Right atrium auricular region (tissue), 2 donors: Measurements from ENCODE around the gene TNPO1. TPM values are rescaled to one million over a fixed set of nuclear protein-coding genes. Genes with fewer than 3 reads are reported as not detected.
A peak's percentile ranks its signal among the peaks of the same experiment; 100 is the strongest.

Source experiments
- DNase-seq: peaks from one replicate; pipeline ENCODE4 v3.0.0-alpha.2; 2019; ENCODE audit warnings: low spot score
- H3K27ac ChIP-seq, 2 donors: fragments of 200-600 bp; sonication (generic); 1 replicate in 1 of 2; 2 replicates in 1 of 2; pipeline ENCODE4 v1.5.1; 2016 to 2019
- H3K27me3 ChIP-seq, 2 donors: fragments of 200-600 bp; sonication (generic); one replicate each; pipeline versions ENCODE4 v1.5.1 to v1.6.0; 2017 to 2019
- H3K36me3 ChIP-seq: fragments of 200-600 bp; sonication (generic); one replicate; pipeline ENCODE4 v1.5.1; 2016
- H3K4me1 ChIP-seq, 2 donors: fragments of 200-600 bp; sonication (generic); one replicate each; pipeline versions ENCODE4 v1.5.1 to v1.6.0; 2017 to 2019
- H3K4me3 ChIP-seq, 2 donors: fragments of 200-600 bp; sonication (generic); 1 replicate in 1 of 2; 2 replicates in 1 of 2; pipeline ENCODE4 v1.5.1; 2017 to 2019; ENCODE audit warnings: mild to moderate bottlenecking in 1 of 2, moderate library complexity in 1 of 2
- H3K9me3 ChIP-seq, 2 donors: fragments of 200-600 bp; sonication (generic); one replicate each; pipeline ENCODE4 v1.5.1; 2019
- total RNA-seq, 2 donors: library from RNA; depleted of rRNA; stranded (reverse); fragments of >200 nt; gene quantifications; one replicate each; pipeline ENCODE4 v1.1.0, GENCODE V29; 2016
- TF ChIP-seq, protein P1 (sequence below), 2 donors: fragments of 200-600 bp; sonication (generic); IDR thresholded peaks; one replicate each; pipeline ENCODE4 v1.5.1; 2019; ENCODE audit warnings: antibody characterized with exemption in 2 of 2

Gene TNPO1
- total RNA-seq, 2 donors from 2014 or later, result 62.4 to 82.2 TPM

DNA sequence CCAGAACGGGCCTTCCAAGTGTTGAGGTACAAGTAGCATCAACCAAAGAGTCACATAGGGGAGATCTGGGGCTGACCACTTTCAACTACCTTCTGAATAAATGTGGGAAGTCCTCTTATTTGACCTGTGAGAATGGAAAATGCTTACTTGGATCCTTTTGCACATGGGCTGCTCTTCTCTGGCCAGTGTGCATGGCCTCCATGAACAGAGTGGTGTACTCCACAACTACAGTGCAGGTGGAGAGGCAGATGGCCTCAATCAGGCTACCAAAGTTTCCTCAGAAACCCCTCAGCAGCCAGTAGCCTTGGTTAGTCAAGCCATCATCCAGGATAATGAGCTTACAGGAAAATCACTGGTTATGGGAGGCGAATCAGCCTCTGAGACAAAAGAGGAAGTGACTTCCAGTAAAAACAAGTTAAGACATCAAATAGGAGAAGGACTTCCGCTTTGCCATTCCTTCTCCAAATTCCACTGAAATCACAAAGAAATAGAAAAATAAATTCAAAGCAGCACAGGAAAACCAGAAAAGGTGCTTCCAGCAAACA is 121.1 kb downstream of the TNPO1 start:
- no peaks in the 10 kb centered on the region for H3K9me3 ChIP-seq
- no peak for DNase-seq
- H3K4me3 ChIP-seq, result no peak overlapping the region
- no peaks in the 10 kb centered on the region for H3K27me3 ChIP-seq
- TF ChIP-seq, protein P1, sequence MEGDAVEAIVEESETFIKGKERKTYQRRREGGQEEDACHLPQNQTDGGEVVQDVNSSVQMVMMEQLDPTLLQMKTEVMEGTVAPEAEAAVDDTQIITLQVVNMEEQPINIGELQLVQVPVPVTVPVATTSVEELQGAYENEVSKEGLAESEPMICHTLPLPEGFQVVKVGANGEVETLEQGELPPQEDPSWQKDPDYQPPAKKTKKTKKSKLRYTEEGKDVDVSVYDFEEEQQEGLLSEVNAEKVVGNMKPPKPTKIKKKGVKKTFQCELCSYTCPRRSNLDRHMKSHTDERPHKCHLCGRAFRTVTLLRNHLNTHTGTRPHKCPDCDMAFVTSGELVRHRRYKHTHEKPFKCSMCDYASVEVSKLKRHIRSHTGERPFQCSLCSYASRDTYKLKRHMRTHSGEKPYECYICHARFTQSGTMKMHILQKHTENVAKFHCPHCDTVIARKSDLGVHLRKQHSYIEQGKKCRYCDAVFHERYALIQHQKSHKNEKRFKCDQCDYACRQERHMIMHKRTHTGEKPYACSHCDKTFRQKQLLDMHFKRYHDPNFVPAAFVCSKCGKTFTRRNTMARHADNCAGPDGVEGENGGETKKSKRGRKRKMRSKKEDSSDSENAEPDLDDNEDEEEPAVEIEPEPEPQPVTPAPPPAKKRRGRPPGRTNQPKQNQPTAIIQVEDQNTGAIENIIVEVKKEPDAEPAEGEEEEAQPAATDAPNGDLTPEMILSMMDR (IDR thresholded peaks at IDR 0.05), result no peak
- H3K4me1 ChIP-seq, result peaks cover 0 to 6% of the 10 kb centered on the region in 2 donors
- H3K36me3 ChIP-seq, result no peaks in the 10 kb centered on the region
- H3K27ac ChIP-seq, result peak overlapping the region; percentile 3 to 16

DNA sequence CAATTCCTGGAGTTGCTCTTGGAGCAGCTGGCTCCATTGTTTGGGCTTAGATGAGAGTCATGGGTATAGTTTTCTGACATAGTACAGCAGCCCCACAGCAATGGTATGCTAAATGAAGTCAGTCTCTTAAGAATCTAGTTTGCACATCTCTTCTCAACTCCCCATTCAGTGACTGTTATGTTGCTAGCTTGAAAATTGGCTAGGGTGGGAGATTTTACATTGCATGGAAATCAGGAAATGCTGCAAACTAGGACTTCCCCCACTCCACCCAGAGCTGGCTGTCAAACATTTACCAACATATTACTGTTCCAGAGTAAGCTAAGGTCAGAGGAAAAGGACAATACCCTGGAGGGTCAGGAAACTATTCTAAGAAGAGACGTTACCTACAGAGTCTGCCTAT is 121.7 kb downstream of the TNPO1 start:
- Histone ChIP-seq H3K36me3 (no peaks in the 10 kb centered on the region), H3K27ac (peak overlapping the region; percentile 3 to 16), H3K4me3 (no peak overlapping the region), H3K9me3 (no peaks in the 10 kb centered on the region), H3K27me3 (no peaks in the 10 kb centered on the region), H3K4me1 (peaks cover 0 to 6% of the 10 kb centered on the region in 2 donors)
- TF ChIP-seq, protein P1 (IDR thresholded peaks at IDR 0.05), result no peak
- no peak for DNase-seq

DNA sequence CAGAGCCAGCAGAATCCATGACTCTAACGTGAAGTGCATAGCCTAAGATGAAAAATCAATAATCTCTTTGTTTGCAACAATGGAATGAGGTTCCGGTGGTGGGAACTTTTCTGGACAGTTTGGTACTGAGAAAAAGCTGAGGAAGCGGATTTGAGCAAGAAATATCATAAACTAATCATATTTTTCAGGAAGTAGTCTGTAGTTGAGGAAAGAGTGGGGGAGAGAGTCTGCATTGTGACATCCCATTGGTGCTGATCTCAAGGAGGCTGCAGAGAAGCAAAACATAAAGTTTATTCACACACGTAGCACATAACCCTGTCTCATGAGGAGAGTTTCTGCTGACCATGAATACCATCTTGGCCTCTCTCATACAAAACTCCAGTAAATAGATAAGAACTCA is 123.6 kb downstream of the TNPO1 start:
- no peak for DNase-seq
- no peak overlapping the region for H3K27ac ChIP-seq
- H3K4me3 ChIP-seq, result no peak overlapping the region
- H3K9me3 ChIP-seq, result no peaks in the 10 kb centered on the region
- H3K4me1 ChIP-seq, result peaks cover 0 to 6% of the 10 kb centered on the region in 2 donors
- TF ChIP-seq, protein P1 (IDR thresholded peaks at IDR 0.05), result no peak
- no peaks in the 10 kb centered on the region for H3K36me3 ChIP-seq
- H3K27me3 ChIP-seq, result no peaks in the 10 kb centered on the region

DNA sequence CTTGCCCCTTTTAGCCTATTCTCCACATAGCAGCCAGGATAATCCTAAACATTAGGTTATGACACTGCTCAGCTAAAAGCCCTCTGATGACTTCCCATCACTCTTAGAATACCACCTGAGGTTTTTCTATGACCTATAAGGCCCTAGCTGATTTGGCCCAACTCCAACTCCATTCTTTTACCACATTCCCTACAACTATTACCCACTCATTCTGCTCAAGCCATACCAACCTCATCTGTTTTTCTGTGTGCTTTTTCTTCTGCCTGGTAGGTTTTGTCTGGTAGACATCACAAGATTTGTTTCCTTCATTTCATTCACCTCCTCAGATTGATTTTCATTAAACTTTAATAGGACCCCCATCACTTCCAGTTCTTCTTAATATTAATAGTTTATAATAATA is 126.8 kb downstream of the TNPO1 start:
- H3K9me3 ChIP-seq, result no peaks in the 10 kb centered on the region
- TF ChIP-seq, protein P1 (IDR thresholded peaks at IDR 0.05), result no peak
- H3K4me3 ChIP-seq, result no peak overlapping the region
- no peaks in the 10 kb centered on the region for H3K27me3 ChIP-seq
- no peaks in the 10 kb centered on the region for H3K36me3 ChIP-seq
- no peaks in the 10 kb centered on the region for H3K4me1 ChIP-seq
- no peak for DNase-seq
- H3K27ac ChIP-seq, result no peak overlapping the region

DNA sequence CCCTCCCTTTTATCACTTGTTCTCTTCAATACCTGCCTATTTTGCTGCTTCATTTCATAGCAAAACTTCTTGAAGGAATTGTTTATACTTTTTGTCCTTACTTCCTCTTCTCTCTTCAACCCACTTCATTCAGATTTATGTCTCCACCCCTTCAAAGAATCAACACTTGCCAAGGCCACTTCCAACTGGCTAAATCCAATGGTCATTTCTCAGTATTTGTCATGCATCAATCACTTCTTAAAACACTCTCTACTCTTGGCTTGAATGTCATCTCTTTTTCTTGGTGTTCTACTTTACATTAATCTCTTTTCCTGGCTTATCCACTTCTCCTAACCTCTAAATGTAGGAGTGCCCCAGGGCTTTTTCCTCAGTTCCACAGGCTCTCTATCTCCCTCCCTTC is 131.0 kb downstream of the TNPO1 start:
- no peak overlapping the region for H3K27ac ChIP-seq

More for the DNA sequence above, 131.0 kb downstream of the TNPO1 start:
- Histone ChIP-seq H3K4me3 (no peak overlapping the region), H3K9me3 (no peaks in the 10 kb centered on the region), H3K36me3 (no peaks in the 10 kb centered on the region), H3K4me1 (no peaks in the 10 kb centered on the region), H3K27me3 (no peaks in the 10 kb centered on the region)
- TF ChIP-seq, protein P1 (IDR thresholded peaks at IDR 0.05), result no peak
- no peak for DNase-seq
